Psoas muscle (tissue), 8 donors: ENCODE results near the gene MAP6. TPM values are rescaled to one million over a fixed set of nuclear protein-coding genes. Genes with fewer than 3 reads are reported as not detected.

Source experiments
- ATAC-seq, 4 donors: fragments of 200-7000 bp; cut with Tn5 transposase; one replicate each; pipeline ENCODE4 v1.9.1; 2020; ENCODE audit warnings: moderate library complexity in 3 of 4, mild to moderate bottlenecking in 2 of 4
- DNase-seq, 2 donors: peaks; one replicate each; pipeline ENCODE4 v3.0.0-alpha.2; 2020
- H3K27ac ChIP-seq: fragments of 200-600 bp; one replicate; pipeline ENCODE4 v1.8.0; 2022
- H3K27me3 ChIP-seq, 3 donors: fragments of 200-600 bp in 1 of 3; one replicate each; pipeline versions ENCODE4 v1.6.1 to v1.8.0; 2013 to 2022; ENCODE audit warnings: low read length in 2 of 3, mild to moderate bottlenecking in 2 of 3, moderate library complexity in 1 of 3; ENCODE audit not compliant: insufficient read depth in 3 of 3
- H3K36me3 ChIP-seq, 2 donors: fragments of 200-600 bp in 1 of 2; one replicate each; pipeline versions ENCODE4 v1.6.1 to v1.8.0; 2013 to 2022; ENCODE audit warnings: low read depth in 1 of 2, mild to moderate bottlenecking in 1 of 2, moderate library complexity in 1 of 2; ENCODE audit not compliant: insufficient read depth in 1 of 2
- H3K4me1 ChIP-seq: fragments of 200-600 bp; one replicate; pipeline ENCODE4 v1.8.0; 2022
- H3K4me3 ChIP-seq: fragments of 200-600 bp; one replicate; pipeline ENCODE4 v1.8.0; 2022; ENCODE audit warnings: mild to moderate bottlenecking
- H3K9me3 ChIP-seq: fragments of 200-600 bp; one replicate; pipeline ENCODE4 v1.8.0; 2022
- CTCF ChIP-seq: fragments of 200-600 bp; IDR thresholded peaks from one replicate; pipeline ENCODE4 v1.8.0; 2022; ENCODE audit warnings: antibody characterized with exemption
- WGBS, 3 donors: extraction: QIAGEN DNeasy Blood & Tissue Kit; methylation state at CpG; one replicate each; pipeline versions ENCODE4 v1.1.6 to v1.1.7; 2013; 5-methylcytosine and 5-hydroxymethylcytosine counted together
- intact Hi-C, 2 donors: fragments of 100-400 bp; cut with DNase I; formaldehyde crosslinking; loops; one replicate each; pipeline versions ENCODE4 v1.11.0 to v1.14.2; 2022
- polyA plus RNA-seq, 3 donors: library from polyadenylated mRNA; stranded (reverse); fragments of 200-250 nt; gene quantifications; one replicate each; pipeline ENCODE4 v1.2.3, GENCODE V29; 2013
- total RNA-seq, 4 donors: library from RNA; stranded (reverse); fragmentation: NEBNext Ultra II Directional in 2 of 4; extraction: Animal tissue kit (Norgen Biotek cat#: 25700) in 2 of 4; gene quantifications; one replicate each; pipeline versions ENCODE4 v1.2.1 to v1.2.4, GENCODE V29; 2021 to 2023
- donor health status: healthy with polysubstance abuse.
- donor health status: DM: no; HTN: no; CAD: no; lungs with moderate emphysema.
- donor health status: Bipolar disorder and iron deficiency.
- donor health status: healthy.
- donor health status: DM: yes; HTN: yes; CAD: no.
- donor health status: DM: no; HTN: no; CAD: no.
- donor health status: DM: no; HTN: no; CAD: no.
- donor health status: DM: yes; HTN: yes; CAD: no.

Gene MAP6
- total and polyA plus RNA-seq, 7 donors: 0.14 to 0.56 (median 0.26) TPM

DNA sequence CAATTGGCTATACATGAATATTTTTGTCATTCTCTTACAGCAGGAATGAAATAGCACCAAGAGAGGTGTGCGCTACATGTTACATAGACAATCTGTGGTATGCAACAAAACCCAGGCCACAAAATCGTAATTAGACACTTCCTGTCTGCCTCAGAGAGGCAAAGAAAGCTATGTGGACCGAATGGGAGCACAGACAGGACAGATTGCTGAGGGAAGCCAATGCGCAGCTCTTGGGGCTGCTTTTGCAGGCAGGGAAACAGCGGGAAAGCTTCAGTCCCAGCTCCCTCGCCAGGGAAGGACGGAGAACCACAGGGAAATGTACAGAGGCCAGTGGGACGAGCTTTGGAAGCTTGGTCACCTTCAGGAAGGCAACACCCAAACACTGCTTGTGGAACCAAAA is 65.9 kb downstream of the MAP6 start:
- H3K4me1 ChIP-seq: no peaks in the 10 kb centered on the region
- no peaks in the 10 kb centered on the region for H3K36me3 ChIP-seq
- H3K4me3 ChIP-seq: no peak overlapping the region
- TF ChIP-seq CTCF: no peak
- H3K27me3 ChIP-seq: no peaks in the 10 kb centered on the region
- no peak for DNase-seq
- ATAC-seq: no peak
- 77 to 86% (median 83%) methylated on average over 8 of the region's 8 CpGs for WGBS, 3 donors
- intact Hi-C loops: no loop called here
- no peak overlapping the region for H3K27ac ChIP-seq
- no peaks in the 10 kb centered on the region for H3K9me3 ChIP-seq

- Histone ChIP-seq H3K27me3 (no peaks in the 10 kb centered on the region), H3K4me1 (no peaks in the 10 kb centered on the region), H3K36me3 (no peaks in the 10 kb centered on the region), H3K4me3 (no peak overlapping the region), H3K27ac (no peak overlapping the region), H3K9me3 (no peaks in the 10 kb centered on the region)
- ATAC-seq: no peak
- 86 to 89% (median 89%) methylated on average over 7 of the region's 7 CpGs for WGBS, 3 donors
- DNase-seq: no peak
- intact Hi-C loops: no loop called here
- no peak for TF ChIP-seq CTCF
Observed at GRCh38 chr11:75601494-75601893, 67.3 kb downstream of the MAP6 start.

DNA sequence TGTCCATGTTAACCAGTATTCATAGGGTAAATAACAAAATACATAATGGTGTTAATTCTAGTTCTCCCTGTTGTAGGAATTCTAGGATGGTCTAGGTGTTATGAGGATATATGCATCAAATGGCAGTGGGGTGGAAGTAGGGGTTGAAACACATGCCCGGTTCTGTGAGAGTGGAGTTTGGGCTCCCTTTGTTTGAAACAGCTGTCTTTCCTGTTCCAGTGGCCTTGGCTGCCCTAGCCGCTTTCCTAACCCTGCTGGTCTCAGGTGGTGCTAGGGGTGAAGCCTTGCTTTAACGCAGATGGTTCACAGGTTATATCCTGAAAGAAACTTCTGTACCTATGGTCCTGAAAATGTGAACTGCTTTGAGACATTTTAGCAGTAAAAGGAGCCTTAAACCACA is 68.5 kb downstream of the MAP6 start:
- DNase-seq (no peak), ATAC-seq (no peak)
- Histone ChIP-seq H3K27ac (no peak overlapping the region), H3K36me3 (no peaks in the 10 kb centered on the region), H3K27me3 (no peaks in the 10 kb centered on the region), H3K9me3 (no peaks in the 10 kb centered on the region), H3K4me3 (no peak overlapping the region), H3K4me1 (no peaks in the 10 kb centered on the region)
- intact Hi-C loops: no loop called here
- WGBS, 3 donors: 60 to 66% (median 65%) methylated on average over 3 of the region's 3 CpGs
- TF ChIP-seq CTCF: no peak

GRCh38 chr11:75598900-75599299 is 69.9 kb downstream of the MAP6 start:
- intact Hi-C loops: no loop called here
- Histone ChIP-seq H3K4me3 (no peak overlapping the region), H3K36me3 (no peaks in the 10 kb centered on the region), H3K4me1 (no peaks in the 10 kb centered on the region), H3K9me3 (no peaks in the 10 kb centered on the region), H3K27me3 (no peaks in the 10 kb centered on the region), H3K27ac (no peak overlapping the region)
- no peak for TF ChIP-seq CTCF
- WGBS, 3 donors: 89 to 94% (median 90%) methylated on average over 7 of the region's 7 CpGs
- no peak for ATAC-seq
- DNase-seq: no peak

DNA sequence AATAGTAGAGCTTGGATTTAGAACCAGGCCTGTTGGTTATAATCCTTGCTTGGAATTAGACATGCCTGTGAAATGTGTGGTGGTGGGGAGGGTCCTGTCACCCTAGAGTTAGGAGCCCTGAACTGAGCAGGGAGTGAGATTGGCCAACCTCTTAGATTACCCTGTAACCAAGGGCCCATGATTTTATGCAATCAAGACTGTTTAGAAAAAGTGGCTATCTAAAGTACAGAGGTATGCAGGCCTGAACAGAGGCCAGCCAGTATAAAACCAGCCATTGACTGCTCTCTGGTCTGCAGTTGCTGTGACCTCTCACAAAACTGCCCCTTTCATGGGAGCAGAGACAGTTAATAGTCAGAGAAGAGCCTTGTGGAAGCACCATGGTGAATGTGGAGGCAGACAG is 70.6 kb downstream of the MAP6 start:
- Histone ChIP-seq H3K4me3 (no peak overlapping the region), H3K36me3 (no peaks in the 10 kb centered on the region), H3K27ac (no peak overlapping the region), H3K4me1 (no peaks in the 10 kb centered on the region), H3K9me3 (no peaks in the 10 kb centered on the region), H3K27me3 (no peaks in the 10 kb centered on the region)
- ATAC-seq (no peak), DNase-seq (no peak)
- no peak for TF ChIP-seq CTCF
- intact Hi-C loops: no loop called here
